OCI-M1 (cell line): ENCODE data around the gene NTNG2.
A peak's percentile ranks its signal among the peaks of the same experiment; 100 is the strongest.

Experiments used
- DNase-seq: peaks from one replicate; lab custom pipeline; 2025; lab: John Stamatoyannopoulos, UW

The NTNG2 gene

GRCh38 chr9:132235894-132236661 is 74.2 kb downstream of the NTNG2 start:
- DNase-seq = peak; percentile 81

- no peak for DNase-seq
Observed at GRCh38 chr9:132236662-132237311, 74.9 kb downstream of the NTNG2 start.

GRCh38 chr9:132237481-132237880 is 75.6 kb downstream of the NTNG2 start:
- DNase-seq = no peak

GRCh38 chr9:132238026-132238972 is 76.4 kb downstream of the NTNG2 start:
- DNase-seq = no peak

GRCh38 chr9:132238992-132239391 is 77.1 kb downstream of the NTNG2 start:
- no peak for DNase-seq

- peak; percentile 47 for DNase-seq
Observed at GRCh38 chr9:132239518-132239917, 77.7 kb downstream of the NTNG2 start.

- DNase-seq = no peak
Observed at GRCh38 chr9:132239999-132240840, 78.4 kb downstream of the NTNG2 start.

GRCh38 chr9:132240841-132241482 is 79.1 kb downstream of the NTNG2 start:
- peak; percentile 97 for DNase-seq

- no peak for DNase-seq
Observed at GRCh38 chr9:132241483-132241839, 79.6 kb downstream of the NTNG2 start.

- peak; percentile 85 for DNase-seq
Observed at GRCh38 chr9:132241840-132242620, 80.2 kb downstream of the NTNG2 start.

GRCh38 chr9:132242621-132243155 is 80.8 kb downstream of the NTNG2 start:
- peak; percentile 65 for DNase-seq

GRCh38 chr9:132243156-132244074 is 81.6 kb downstream of the NTNG2 start:
- DNase-seq = no peak

GRCh38 chr9:132244582-132245455 is 83.0 kb downstream of the NTNG2 start:
- DNase-seq = no peak

- DNase-seq = no peak
Observed at GRCh38 chr9:132245465-132245864, 83.6 kb downstream of the NTNG2 start.

- DNase-seq = no peak
Observed at GRCh38 chr9:132247942-132248341, 86.1 kb downstream of the NTNG2 start.

- DNase-seq = no peak
Observed at GRCh38 chr9:132249123-132249522, 87.3 kb downstream of the NTNG2 start.

GRCh38 chr9:132249690-132250089 is 87.8 kb downstream of the NTNG2 start:
- DNase-seq = no peak
